ENCODE measurements around the gene DPH7. TPM values are rescaled to one million over a fixed set of nuclear protein-coding genes. Genes with fewer than 3 reads are reported as not detected.
"Not testable (repeated sequence)": the region's sequence is repeated elsewhere in the genome, so short reads cannot be mapped to it uniquely, and the experiment has no call there.

DPH7 gene
- total RNA-seq, 1 donor from 2014 or later: 30.8 TPM

DNA sequence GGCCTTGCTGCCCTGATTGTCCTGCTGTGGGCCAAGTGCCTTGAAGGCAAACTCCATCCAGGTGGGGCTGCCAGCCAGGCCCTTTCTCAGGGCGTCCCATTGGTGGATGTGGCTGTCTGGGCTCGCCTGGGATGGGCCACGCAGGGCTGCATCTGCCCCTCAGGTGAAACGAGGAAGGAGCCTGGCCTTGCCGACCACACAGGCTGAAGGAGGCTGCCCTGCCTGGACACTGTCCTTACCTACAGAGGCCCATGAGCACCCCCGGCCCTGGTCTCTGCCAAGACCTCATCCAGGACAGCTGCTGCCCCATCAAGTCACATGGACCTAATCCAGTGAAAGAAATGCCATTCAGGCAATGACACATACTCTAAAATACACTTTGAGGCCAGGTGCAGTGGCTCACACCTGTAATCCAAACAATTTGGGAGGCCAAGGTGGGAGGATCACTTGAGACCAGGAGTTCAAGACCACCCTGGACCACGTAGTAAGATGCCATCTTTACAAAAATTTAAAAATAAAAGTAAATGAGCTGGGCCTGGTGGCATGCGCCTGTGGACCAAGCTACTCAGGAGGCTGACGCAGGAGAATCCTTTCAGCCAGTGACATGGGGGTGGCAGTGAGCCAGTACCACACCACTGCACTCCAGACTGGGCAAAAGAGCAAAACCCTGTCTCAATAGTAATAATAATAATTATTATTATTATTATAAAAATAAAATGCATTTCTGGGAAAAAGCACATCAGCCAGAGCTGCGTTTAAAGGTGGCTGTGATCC lies 62.4 kb downstream of the DPH7 start:
- DNase-seq: no peak

DNA sequence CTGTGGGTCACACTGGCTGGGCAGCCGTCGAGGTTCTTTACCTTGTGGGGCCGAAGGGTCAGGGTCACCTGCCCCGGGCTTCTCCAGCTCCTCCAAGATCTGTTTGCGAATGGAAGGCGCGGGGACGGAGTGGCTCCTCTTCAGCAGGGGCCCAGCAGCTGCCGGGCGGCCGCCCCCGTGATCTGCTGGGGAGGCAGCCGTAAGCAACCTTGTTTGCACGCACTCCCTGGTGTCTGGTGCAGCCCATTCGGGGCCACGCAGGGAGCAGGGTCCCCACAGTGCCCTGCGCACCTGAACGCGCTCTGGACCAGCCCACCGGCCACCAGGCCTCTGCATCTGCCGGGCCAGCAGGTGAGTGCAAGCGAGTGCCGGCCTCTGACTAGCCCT lies 63.4 kb downstream of the DPH7 start:
- DNase-seq: no peak

DNA sequence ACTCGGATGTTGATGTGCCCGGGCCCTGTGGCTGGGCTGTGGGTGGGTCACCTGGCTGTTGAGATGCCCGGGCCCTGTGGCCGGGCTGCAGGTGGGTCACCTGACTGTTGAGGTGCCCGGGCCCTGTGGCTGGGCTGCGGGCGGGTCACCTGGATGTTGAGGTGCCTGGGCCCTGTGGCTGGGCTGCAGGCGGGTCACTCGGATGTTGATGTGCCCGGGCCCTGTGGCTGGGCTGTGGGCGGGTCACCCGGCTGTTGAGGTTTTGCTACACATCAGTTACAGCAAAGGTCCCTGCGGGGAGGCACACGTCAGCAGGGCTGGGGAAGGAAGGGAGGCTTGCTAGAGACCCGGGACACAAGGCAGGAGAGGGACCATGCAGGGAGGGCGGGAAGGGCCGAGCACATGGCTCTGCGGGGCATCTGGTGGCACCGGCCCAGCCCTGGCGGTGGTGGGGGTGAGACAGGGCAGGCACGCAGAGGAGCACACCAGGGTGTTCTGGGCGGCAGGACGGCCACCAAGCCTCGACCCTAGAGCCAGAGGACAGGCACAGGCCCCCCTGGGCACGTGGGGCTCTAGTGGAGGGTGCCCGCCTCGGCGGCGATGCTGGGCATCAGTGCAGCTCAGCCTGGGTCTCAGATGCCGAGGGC lies 63.9 kb downstream of the DPH7 start:
- no peak for DNase-seq

DNA sequence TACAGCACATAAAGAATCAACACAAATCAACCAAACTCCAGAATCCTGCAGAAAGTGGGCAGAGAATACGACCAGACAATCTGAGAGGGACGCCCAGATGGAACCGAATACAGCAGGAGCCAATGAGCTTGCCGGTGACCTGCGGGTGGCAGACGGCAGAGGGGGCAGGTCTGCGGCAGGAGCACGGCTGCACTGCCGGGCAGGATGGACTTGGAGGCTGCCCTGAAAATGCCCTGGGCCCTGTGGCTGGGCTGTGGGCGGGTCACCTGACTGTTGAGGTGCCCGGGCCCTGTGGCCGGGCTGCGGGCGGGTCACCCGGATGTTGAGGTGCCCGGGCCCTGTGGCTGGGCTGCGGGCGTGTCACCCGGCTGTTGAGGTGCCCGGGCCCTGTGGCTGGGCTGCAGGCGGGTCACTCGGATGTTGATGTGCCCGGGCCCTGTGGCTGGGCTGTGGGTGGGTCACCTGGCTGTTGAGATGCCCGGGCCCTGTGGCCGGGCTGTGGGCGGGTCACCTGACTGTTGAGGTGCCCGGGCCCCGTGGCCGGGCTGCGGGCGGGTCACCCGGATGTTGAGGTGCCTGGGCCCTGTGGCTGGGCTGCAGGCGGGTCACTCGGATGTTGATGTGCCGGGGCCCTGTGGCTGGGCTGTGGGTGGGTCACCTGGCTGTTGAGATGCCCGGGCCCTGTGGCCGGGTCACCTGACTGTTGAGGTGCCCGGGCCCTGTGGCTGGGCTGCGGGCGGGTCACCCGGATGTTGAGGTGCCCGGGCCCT lies 64.7 kb downstream of the DPH7 start:
- DNase-seq: not testable (repeated sequence)

DNA sequence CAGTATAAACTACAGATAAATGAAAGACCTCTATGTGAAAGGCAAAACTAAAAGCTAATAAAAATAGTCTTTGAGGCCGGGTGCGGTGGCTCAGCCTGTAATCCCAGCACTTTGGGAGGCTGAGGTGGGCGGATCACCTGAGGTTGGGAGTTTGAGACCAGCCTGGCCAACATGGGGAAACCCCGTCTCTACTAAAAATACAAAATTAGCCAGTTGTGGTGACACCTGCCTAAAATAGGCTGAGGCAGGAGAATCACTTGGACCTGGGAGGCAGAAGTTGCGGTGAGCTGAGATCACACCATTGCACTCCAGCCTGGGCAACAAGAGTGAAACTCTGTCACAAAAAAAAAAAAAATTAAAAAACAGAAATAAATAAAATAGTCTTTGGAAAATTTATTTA lies 65.6 kb downstream of the DPH7 start:
- not testable (repeated sequence) for DNase-seq

DNA sequence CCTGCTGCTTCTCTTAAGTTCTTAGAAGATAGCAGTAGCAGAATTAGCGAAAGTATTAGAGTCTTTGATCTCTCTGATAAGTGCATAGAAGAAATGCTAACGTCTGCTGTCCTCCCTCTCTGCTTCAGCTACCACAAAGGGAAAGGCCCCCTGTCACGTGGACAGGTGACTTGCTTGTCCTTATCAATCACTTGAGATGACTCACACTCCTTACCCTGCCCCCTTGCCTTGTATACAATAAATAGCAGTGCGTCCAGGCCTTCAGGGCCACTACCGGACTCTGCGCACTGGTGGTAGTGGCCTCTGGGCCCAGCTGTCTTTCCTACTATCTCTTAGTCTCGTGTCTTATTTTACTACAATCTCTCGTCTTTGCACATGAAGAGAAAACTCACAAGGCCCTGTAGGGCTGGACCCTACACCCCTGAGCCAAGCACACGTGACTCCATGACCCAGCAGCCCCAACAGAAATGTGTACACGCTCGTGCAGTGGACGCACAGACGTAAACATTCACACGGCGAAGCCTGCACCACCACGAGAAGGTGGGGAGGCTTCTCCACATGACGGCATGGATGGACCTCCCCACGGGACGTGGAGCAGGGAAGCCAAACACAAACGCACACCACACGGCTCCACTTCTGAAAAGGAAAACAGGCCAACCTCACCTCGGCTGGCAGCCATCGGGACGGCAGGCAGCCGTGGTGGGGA lies 66.8 kb downstream of the DPH7 start:
- no peak for DNase-seq

DNA sequence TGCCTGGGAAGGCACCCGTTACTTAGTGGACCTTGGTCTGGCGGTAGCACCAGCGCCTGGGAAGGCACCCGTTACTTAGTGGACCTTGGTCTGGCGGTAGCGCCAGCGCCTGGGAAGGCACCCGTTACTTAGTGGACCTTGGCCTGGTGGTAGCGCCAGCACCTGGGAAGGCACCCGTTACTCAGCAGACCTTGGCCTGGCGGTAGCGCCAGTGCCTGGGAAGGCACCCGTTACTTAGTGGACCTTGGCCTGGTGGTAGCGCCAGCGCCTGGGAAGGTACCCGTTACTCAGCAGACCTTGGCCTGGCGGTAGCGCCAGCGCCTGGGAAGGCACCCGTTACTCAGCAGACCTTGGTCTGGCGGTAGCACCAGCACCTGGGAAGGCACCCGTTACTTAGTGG lies 67.6 kb downstream of the DPH7 start:
- not testable (repeated sequence) for DNase-seq

DNA sequence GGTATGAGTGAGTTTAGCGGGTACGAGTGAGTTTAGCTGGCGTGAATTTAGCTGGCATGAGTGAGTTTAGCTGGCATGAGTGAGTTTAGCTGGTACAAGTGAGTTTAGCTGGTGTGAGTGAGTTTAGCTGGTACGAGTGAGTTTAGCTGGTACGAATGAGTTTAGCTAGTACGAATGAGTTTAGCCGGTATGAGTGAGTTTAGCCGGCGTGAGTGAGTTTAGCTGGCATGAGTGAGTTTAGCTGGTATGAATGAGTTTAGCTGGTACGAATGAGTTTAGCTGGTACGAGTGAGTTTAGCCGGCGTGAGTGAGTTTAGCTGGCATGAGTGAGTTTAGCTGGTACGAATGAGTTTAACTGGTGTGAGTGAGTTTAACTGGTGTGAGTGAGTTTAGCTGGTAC lies 69.5 kb downstream of the DPH7 start:
- DNase-seq: no peak

DNA sequence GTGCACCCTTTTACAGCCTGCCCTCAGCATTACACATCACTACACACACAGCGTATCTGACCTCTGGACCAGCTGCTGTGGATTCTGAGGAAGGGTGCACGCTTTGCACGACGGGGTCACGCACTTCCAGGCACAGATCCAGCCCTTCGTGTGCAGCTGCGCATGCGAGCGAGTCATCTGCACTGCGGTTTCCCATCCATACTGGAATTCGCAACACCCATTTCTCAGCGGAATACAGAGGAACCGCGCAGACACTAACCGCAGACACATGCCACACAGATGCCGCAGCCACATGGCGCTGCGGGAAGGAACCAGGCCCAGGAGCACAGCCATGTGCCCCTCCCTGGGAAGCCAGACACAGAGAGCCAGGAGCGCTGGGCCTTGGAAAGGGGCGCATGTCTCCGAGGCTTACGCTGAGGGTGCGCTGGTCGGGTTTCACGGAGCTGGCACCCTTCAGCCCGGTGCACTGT lies 72.0 kb downstream of the DPH7 start:
- DNase-seq: no peak

DNA sequence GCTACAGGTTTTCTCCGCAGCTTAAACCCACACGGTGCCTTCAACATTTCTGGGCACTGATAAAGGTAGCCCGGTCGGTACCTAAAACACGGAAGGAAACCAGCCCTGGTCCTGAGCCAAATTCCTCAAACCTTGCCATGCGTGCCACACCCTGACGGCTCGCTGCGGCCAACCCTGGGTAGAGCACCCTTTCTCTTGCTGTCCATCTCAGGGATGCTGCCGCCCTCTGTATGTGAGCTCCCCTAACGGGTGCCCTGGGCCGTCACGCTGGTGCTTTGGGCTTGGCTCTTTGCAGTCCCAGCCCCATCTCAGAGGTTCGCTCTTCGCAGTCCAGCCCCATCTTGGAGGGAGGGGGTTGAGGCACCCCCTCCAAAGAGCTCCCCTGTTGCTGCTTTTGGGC lies 72.5 kb downstream of the DPH7 start:
- no peak for DNase-seq

DNA sequence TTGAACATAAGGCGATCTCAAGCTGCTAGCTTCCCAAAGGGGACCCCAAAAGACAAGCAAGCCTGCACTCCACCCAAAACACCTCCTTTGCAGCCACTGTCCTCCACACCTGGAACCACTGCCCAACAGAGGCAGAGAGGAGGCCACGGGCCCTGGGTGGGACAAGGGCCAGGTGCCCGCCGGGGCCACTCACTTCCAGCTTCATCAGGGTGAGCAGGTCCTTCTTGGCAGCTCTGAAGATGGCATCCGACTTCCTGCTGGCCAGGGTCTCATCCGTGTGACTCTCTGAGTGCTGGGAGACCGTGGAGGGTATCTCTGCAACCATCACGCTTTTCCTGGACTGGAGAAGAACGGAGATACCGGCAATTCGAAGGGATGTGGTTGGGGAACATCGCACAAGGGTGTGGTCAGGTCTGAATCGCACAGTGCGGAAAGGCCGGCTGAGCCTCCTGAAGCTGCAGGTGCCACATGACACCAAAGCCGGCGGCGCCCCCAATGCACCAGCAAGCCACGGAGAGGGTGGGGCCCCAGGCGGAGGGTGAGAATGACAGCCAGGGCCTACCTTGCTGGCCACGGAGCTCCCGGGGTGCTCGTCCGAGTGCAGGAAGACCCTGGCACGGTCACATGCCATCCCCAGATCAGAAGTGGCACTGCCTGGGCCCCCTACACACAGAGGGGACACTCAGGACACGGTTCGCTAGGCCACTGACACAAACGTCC lies 73.1 kb downstream of the DPH7 start:
- no peak for DNase-seq

Other genes starting within 250 kb of the DPH7 start
- 32.9 and 43.1 TPM in 2 replicates for gene EXD3, start 155.8 kb downstream of the DPH7 start, total RNA-seq
- gene NOXA1, start 155.5 kb downstream of the DPH7 start, total RNA-seq: 1.5 and 2.6 TPM in 2 replicates
- 0.23 and 0.34 TPM in 2 replicates for gene ENTPD8, start 137.6 kb downstream of the DPH7 start, total RNA-seq
- gene NSMF, start 119.6 kb downstream of the DPH7 start, total RNA-seq: 32.7 and 32.8 TPM in 2 replicates
- gene PNPLA7, start 28.5 kb downstream of the DPH7 start, total RNA-seq: 0.42 and 1.7 TPM in 2 replicates
- 32.5 and 58.2 TPM in 2 replicates for gene MRPL41, start 27.0 kb downstream of the DPH7 start, total RNA-seq
- 16.8 and 18.4 TPM in 2 replicates for gene ZMYND19, start 11.6 kb upstream of the DPH7 start, total RNA-seq
- 34.2 and 43.1 TPM in 2 replicates for gene ARRDC1, start 26.8 kb upstream of the DPH7 start, total RNA-seq
- gene EHMT1, start 40.1 kb upstream of the DPH7 start, total RNA-seq: 65.3 and 89.3 TPM in 2 replicates

Data from dermis blood vessel endothelial cell (primary cell).